Calu3 (cell line): ENCODE data around the gene RMI2. TPM values are rescaled to one million over a fixed set of nuclear protein-coding genes. Genes with fewer than 3 reads are reported as not detected.
A peak's percentile ranks its signal among the peaks of the same experiment; 100 is the strongest.

Source experiments
- BruUV-seq: library from RNA; stranded (reverse); fragments of 400-500 nt; replicated peaks from 2 replicates; lab custom pipeline; 2021; lab: Mats Ljungman, UMichigan
- CTCF ChIA-PET: fragments of 300-600 bp; sonication (Branson Sonifier 250); formaldehyde crosslinking; loops from one replicate; lab custom pipeline; 2022; ENCODE audit warnings: antibody characterized with exemption; lab: Charles Lee
- DNase-seq: peaks from one replicate; pipeline ENCODE4 v3.0.0; 2022
- H3K27ac Mint-ChIP-seq: one replicate; pipeline ENCODE4 v1.8.0; 2022; ENCODE audit warnings: mixed read lengths; ENCODE audit not compliant: unreplicated experiment
- H3K27me3 Mint-ChIP-seq: one replicate; pipeline ENCODE4 v1.8.0; 2022; ENCODE audit warnings: mixed read lengths; ENCODE audit not compliant: unreplicated experiment
- H3K36me3 Mint-ChIP-seq: one replicate; pipeline ENCODE4 v1.8.0; 2022; ENCODE audit warnings: mild to moderate bottlenecking, moderate library complexity, mixed read lengths; ENCODE audit not compliant: insufficient read depth, unreplicated experiment
- H3K4me1 Mint-ChIP-seq: one replicate; pipeline ENCODE4 v1.8.0; 2022; ENCODE audit warnings: mild to moderate bottlenecking, low read depth, mixed read lengths; ENCODE audit not compliant: unreplicated experiment
- H3K4me3 Mint-ChIP-seq: one replicate; pipeline ENCODE4 v1.8.0; 2022; ENCODE audit warnings: mild to moderate bottlenecking, low read depth, moderate library complexity, mixed read lengths; ENCODE audit not compliant: unreplicated experiment
- H3K9me3 Mint-ChIP-seq: one replicate; pipeline ENCODE4 v1.8.0; 2022; ENCODE audit warnings: low read depth, mixed read lengths; ENCODE audit not compliant: unreplicated experiment
- CTCF ChIP-seq: fragments of 200-600 bp; IDR thresholded peaks from one replicate; pipeline ENCODE4 v1.8.0; 2022; ENCODE audit warnings: antibody characterized with exemption; ENCODE audit not compliant: unreplicated experiment
- intact Hi-C: fragments of 100-400 bp; cut with micrococcal nuclease; formaldehyde crosslinking; loops from one replicate; pipeline ENCODE4 v1.10.0; 2022; ENCODE audit not compliant: unreplicated experiment
- total RNA-seq: library from RNA; stranded (reverse); gene quantifications from 2 replicates; pipeline ENCODE4 v1.2.3, GENCODE V29; 2022

The RMI2 gene
- total RNA-seq, 1 experiment from 2014 or later = 55.4 TPM

- H3K36me3 Mint-ChIP-seq = peaks cover 10% of the 10 kb centered on the region
- H3K27me3 Mint-ChIP-seq = no peaks in the 10 kb centered on the region
- no TSS peak for BruUV-seq
- no peak for DNase-seq
- peaks cover 7% of the 10 kb centered on the region for H3K4me1 Mint-ChIP-seq
- no peaks in the 10 kb centered on the region for H3K9me3 Mint-ChIP-seq
- H3K27ac Mint-ChIP-seq = no peak overlapping the region
- intact Hi-C loops = no loop called here
- TF ChIP-seq CTCF = no peak
- CTCF ChIA-PET = no interaction called here
- no peak overlapping the region for H3K4me3 Mint-ChIP-seq
These were observed 4.5 kb upstream of the RMI2 start for GRCh38 chr16:11340710-11341109.

GRCh38 chr16:11341371-11341770 lies 3.9 kb upstream of the RMI2 start:
- Mint-ChIP-seq H3K27me3 (no peaks in the 10 kb centered on the region), H3K4me3 (no peak overlapping the region), H3K36me3 (peaks cover 16% of the 10 kb centered on the region), H3K4me1 (peaks cover 13% of the 10 kb centered on the region), H3K9me3 (no peaks in the 10 kb centered on the region), H3K27ac (no peak overlapping the region)
- intact Hi-C loops = no loop called here
- DNase-seq = no peak
- TF ChIP-seq CTCF = no peak
- no TSS peak for BruUV-seq
- CTCF ChIA-PET = no interaction called here

DNA sequence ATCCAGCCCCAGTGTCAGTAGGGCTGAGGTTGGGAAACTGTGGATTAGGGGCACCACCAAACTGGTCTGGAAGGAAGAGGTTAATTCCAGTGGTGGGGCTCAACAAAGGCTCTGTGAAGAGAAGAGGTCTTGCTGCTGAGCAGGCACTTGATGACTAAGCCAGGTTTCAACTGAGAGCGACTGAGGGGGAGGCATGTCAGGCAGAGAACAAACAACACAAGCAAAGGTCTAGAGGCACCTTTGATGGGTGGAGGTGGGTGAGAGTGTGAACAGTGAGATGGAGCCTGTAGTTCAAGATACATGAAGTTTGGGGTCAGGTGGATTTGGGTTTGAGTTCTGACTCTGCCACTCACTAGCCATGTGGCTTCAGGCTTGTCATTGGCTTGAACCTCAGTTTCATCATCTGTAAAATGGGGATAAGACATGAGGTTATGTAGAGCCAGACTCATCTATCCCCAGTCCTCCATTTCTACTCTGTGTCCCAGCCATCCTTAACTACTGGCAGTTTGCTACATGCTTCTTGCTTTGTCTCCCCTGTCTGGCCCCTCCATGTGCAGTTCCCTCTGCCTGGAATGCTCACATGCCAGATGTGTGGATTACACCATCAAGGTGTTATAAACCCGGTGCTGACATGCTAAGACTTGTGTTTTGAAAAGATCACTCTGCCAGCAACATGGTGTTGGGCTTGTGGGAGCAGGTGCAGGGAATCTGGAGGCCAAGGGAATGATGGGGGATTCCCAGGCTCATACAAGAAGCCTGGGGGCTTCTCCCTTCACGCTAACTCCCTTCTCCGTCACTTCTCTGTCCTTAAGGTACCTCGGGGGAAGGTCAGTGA lies 3.0 kb upstream of the RMI2 start:
- CTCF ChIA-PET = no interaction called here
- Mint-ChIP-seq H3K27ac (no peak overlapping the region), H3K4me3 (no peak overlapping the region), H3K9me3 (no peaks in the 10 kb centered on the region), H3K27me3 (no peaks in the 10 kb centered on the region), H3K4me1 (peaks cover 21% of the 10 kb centered on the region), H3K36me3 (peaks cover 22% of the 10 kb centered on the region)
- no TSS peak for BruUV-seq
- intact Hi-C loops = no loop called here
- no peak for DNase-seq
- no peak for TF ChIP-seq CTCF

DNA sequence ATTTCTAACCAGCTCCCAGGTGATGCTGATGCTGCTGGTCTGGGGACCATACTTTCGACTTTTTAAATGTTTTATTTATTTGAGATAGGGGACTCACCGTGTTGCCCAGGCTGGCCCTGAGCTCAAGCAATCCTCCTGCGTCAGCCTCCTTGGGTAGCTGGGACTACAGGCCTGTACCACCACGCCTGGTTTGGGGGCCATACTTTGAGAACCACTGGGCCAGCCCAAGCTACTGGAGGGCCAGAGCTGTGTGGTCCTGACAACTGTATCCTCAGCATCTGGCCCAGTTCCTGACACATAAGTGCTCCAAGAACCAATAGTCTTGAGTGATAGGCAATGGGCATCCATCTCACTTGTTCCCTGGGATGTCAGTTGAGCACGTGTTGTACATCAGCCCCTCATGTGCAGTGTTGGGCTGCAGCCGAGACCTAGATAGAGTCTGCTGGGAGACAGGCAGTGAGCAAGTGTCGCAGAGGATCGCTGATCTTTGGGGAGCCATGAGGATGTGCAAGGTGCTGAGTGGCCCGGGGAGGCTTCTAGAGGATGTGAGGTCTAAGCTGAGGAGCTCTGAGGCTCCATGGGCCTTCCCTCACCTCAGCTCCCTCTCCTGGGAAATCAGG lies 1.6 kb downstream of the RMI2 start:
- intact Hi-C loops = no loop called here
- Mint-ChIP-seq H3K9me3 (no peaks in the 10 kb centered on the region), H3K36me3 (peaks cover 26% of the 10 kb centered on the region), H3K4me3 (peak overlapping the region; percentile 85), H3K4me1 (peaks cover 43% of the 10 kb centered on the region), H3K27me3 (no peaks in the 10 kb centered on the region), H3K27ac (peak overlapping the region; percentile 23)
- BruUV-seq = no TSS peak
- CTCF ChIA-PET = interaction anchor here (0.7 kb wide), 1 partner anchor 1143 kb away, joined by 3 read pairs; no protein-coding TSS in a partner anchor
- DNase-seq = no peak
- TF ChIP-seq CTCF = no peak
